Activated effector memory CD4-positive, alpha-beta T cell treated with Interleukin-2 at 50 U/mL for 16 hours (primary cell): ENCODE results near the gene TRAF7.
"Not testable (repeated sequence)": the region's sequence is repeated elsewhere in the genome, so short reads cannot be mapped to it uniquely, and the experiment has no call there.

ENCODE experiments used
- DNase-seq: peaks from one replicate; pipeline ENCODE4 v3.0.0-alpha.2; 2020

Gene TRAF7

DNA sequence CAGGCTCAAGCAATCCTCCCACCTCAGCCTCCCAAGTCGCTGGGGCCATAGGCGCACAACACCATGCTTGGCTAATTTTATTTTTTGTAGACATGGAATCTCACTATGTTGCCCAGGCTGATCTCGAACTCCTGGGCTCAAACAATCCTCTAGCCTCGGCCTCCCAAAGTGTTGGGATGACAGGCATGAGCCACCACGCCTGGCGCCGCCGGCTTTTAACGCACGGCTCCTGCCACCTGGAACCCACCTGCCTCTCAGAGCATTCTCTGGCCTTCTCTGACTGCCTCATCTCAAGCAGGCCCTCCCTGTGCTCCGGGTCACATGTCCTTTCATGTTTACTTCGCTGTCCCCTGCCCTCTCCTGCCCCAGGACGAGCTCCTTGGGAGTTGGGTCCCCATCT lies 30.5 kb downstream of the TRAF7 start:
- DNase-seq: no peak

DNA sequence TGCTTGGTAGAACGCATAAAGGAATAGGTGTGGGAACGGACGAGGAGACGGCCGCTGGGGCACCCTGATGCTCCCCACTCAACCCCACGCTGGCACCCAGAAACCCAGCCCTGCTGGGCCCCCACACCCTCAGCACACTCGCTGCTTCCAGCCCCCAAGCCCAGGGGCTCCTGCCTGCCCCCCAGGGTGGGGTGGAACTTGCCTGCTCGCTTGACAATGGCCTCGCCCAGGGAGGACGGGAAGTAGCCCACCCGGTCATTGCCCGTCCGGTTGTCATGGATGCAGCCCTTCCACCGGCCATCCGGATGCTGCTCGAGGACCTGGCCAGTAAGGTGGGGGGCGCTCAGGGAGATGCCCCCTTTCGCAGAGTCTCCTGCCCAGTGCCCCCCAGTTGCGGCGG lies 30.9 kb downstream of the TRAF7 start:
- no peak for DNase-seq

DNA sequence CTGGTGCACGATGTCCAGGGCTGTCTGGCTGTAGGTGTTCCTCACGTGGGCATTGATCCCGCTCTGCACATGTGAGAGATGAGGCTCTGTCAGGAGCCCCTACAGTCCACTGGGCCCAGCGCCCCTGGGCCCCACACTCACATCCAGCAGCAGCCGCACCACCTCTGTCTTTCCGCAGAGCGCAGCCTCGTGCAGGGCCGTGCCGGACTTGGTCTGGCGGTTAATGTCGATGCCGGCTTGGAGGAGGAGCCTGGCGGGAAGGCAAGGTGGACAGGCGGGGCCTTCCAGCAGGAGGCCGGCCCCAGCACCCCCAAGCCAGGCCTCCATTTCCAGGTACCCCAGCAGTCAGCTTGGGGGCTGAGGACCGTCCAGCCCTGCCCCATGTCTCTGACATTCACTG lies 31.6 kb downstream of the TRAF7 start:
- no peak for DNase-seq

DNA sequence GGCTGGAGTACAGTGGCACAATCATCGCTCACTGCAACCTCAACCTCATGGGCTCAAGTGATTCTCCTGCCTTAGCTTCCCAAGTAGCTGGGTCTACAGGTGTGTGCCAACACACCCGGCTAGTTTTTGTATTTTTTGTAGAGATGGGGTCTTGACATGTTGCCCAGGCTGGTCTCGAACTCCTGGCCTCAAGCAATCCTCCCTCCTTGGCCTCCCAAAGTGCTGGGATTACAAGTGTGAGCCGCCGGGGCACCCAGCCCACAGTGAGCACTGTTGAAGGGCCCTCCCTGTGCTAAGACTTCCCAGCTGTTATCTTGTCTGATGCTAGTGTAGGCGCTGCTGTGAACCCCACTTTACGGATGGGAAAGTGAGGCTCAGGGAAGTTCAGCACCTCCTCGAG lies 32.8 kb downstream of the TRAF7 start:
- no peak for DNase-seq

DNA sequence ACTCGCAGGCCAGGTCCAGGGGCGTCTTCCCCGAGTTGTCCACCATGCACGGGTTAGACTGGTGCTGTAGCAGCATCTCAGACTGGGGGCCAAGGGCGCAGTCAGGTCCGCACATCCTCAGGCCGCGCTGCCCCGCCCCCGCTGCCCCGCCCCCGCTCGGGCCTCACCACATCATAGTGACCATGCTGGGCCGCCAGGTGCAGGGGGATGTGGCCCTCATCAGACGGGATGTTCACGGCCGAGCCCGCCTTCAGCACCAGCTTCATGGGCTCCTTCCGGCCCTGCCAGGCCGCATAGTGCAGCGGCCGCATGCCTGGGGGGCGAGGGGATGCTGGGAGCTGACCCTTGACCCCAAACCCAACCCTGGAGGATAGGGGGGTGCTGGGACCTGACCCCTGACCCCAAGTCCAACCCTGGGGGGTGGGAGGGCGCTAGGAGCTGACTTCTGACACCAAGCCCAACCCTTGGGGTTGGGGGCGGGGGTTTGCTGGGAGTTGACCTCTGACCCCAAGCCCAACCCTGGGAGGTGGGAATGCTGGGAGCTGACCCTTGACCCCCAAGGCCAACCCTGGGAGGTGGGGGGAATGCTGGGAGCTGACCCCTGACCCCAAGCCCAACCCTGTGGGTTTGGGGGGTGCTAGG lies 33.8 kb downstream of the TRAF7 start:
- DNase-seq: no peak

DNA sequence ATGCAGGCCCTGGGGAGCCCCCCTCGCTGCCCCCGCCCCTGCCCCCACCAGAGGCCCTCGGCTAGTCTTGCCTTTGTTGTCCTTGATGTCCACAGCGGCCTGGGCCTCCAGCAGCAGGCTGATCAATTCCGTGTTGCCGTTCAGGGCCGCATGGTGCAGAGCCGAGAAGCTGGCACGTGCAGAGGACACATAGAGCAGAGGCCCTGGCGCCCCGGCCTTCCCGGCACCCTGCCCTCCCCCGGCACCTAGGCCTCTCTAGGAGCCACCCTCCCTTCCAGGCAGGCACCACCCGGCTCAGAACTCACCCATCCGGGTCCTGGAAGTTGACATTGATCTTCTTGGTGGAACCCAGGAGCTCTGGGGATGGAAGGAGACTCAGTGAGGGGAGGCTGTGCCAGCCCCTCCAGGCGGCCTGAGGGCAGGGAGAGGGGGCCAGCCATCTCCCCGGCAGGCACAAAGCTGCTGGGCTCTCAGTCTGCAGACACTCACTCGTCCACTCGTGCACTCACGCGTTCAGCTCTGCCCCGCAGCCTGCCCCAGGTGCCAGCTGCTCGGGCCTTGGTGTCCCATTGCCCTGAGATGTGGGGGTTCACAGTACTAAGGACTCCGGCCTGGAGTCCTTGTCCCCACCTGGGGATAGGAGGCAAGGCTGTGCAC lies 34.5 kb downstream of the TRAF7 start:
- no peak for DNase-seq

DNA sequence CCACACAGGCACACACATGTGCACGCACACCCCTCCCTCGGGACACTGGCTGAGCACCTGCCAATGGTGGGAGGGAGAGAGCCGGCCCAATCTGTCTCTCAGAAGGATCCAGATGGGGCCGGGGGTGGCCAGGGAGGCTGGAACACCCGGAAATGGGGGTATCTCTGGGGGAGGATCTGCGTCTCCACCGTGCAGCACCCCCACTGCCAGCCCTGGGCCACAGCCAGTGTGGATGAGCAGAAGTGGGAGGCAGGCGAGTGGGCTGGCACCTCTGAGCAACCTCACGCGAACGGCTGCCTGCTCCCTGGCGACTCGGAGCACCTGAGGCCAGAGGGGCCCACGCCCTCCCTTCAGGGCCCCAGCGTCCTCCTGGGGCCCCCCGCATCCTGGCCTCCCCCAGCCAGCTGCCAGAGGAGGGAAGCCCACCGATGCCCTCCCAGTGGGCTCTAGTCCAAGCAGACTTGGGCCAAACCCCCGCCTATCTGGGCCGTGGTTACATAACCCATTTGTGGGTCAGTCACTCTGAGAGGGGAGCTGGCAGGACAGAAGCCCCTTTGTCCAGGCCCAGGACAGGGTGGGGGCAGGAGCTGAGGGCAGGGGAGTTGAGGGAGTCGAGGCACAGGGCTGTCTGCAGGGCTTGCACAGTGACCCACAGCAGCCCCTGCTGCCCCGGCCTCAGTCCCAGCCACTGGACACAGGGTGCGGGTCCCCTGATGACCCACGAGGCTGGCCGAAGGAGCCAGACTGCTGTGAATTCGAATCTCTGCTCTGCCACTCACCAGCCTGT lies 35.3 kb downstream of the TRAF7 start:
- DNase-seq: no peak

DNA sequence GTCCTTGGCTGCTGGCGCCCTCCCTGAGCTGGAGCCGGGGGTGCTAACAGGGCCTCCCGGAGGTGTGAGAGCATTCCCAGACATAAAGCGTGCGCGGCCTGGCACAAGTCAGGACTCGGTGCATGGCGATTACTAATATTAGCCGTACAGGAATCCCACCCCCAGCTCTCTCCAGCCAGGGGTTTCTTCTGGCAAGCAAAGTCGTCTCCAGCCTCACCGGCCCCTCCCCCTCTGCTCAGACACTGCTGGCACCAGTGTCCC lies 35.8 kb downstream of the TRAF7 start:
- no peak for DNase-seq

DNA sequence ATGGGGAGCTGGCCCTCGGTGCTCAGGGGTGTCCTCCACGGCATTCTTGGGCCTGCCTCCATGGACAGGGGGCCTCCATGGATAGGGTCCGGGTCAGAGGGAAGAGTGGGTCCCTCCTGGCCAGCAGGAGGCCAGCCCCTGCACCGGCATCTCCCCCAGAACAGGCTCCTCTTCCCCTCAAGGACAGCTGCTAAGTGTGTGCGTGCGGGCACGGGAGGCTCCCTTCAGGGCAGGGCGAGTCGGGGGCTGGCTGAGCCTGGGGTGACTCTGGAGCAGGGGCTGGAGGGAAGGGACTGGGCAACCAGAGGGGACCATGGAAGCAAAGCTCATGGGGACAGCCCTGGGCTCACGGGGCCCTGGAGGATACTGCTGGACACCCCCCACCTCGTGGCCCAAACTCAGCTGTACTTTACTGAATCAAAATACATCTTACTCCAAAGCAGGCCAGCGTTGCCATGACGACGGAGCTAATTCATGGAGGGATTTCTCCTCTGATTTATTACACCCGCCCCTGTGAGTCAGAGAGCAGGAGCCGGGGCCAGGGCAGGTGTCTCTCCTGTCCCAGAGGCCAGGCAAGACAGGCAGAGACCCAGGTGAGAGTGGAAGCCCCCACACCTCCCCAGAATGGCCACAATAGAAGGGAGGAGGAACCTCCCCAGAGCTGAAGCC lies 38.7 kb downstream of the TRAF7 start:
- no peak for DNase-seq

DNA sequence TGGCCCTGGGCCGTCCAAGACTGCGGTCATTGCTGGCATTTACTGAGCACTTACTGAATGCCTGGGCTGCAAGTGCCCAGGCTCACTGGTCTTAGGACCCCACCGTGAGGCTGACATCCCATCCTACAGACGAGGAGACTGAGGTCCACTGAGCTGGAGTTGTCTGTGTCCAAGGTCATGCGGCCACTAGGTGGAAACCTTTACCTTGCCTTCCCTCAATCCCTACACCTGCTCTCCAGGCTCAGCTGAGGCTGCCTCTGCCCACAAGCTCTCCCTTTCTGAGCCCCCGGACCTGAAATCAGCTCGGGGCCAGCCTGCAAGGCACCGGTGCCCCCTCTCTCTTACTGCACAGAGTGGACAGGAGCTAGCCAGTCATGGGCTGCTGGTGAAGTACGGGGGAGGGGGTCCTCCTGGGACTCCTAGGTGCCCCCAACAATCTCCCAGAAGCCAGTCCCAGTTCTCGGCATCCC lies 39.3 kb downstream of the TRAF7 start:
- peak; percentile 34 for DNase-seq

DNA sequence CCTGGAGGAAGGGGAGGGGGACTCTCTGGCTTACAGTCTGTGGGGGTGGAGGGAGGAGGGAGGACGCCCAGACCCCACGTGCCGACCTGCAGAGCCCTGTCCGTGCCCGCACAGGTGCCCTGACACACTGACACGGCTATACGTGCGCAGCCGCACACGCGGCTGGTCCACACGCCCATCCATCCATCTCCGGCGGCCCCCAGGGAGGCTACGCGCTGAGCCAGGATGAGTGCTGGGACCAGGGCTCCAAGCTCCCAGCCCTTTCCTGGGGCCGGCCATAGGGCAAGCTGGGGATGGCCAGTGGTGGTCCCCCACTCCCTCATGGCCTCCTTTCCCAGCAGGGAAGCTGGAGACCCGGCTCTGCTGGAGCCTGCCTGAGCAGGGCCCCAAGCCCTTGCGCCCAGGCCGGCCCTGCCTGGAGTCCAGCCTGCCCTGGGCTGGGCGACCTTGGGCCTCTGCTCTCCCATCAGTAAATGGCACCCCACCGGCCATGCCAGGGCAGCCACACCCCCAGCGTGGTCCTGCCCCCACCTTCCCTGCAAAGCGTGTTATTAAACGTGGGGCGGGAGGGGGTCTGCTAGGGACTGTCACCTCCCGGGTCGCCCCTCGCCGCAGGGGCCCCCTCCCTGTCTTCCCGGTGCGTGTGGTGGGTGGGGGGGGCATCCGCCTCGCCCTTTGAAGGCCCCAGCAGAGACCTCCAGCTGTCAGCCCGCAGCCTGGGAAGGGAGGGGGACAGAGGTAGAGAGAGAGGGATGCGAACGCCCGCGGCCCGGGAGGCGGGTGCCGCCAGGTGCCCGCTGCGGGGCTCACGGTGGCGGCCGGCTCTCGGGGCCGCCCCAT lies 40.0 kb downstream of the TRAF7 start:
- DNase-seq: no peak

DNA sequence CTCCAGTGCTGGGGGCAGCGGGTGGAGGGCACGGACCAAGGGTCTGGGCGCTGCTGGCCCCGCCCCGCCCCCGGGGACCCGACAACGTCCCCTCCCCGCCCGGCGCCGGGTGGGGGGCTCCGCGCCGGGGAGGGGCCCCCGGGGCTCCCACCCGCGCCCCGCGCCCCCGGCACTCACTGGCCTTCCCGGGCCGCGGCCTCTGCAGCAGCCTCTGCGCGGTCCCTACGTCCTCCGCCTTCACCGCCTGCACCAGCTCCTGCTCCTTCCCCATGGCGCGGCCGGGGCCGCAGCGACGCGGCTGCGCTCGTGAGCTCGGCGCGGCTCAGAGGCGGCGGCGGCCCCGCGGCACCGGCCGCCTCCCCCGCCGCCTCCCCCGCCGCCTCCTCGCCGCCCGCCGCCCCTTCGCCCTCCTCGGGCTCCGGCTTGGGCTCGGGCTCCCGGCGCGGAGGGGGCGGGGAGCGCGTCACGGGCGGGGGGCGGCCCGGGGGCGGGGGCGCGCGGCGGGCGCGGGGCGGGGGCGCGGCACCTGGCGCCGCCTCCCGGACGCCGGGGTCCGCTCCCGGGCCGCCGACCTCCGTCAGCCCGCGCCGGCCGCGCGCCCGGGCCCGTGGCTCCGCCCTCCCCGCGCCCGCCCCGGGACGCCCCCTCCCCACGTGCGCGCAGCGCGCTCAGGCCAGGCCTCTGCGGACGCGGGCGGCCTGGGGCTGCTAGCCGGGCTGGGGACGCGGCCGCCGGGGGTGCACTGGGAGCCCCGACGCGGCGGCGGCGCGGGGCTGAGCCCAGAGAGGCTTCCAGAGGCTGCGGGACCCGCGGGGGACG lies 40.8 kb downstream of the TRAF7 start, which contains the start of gene CASKIN1:
Gene CASKIN1 (minus strand): TSS at position 444 of the 819 bp plus-strand sequence. CDS start 173 bp downstream, at position 271.
- DNase-seq: no peak

DNA sequence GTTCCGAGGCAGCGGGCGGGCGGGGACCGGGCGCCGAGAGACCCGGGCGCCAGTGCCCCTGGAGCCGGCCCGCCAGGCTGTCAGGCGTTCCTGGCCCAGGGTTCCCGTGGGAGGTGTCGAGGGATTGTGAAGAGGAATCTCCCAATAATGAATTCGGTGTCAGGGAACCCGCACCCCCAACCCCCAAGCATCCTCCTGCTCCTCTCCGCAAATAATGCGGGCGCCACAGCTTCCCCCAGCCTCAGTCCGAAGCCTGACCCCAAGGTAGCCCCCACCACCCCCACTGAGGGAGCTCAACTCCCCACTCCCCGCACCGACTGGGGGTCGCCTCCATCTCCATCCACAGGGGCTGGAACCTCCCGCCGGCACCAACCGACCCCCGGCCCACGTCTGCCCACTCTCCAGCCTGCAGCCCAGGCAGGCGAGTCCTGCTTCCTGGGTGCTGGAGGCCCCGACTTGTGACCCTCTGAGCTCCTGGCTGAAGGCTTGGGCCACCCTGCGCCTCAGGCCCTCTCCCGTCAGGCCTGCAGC lies 41.5 kb downstream of the TRAF7 start:
- no peak for DNase-seq

DNA sequence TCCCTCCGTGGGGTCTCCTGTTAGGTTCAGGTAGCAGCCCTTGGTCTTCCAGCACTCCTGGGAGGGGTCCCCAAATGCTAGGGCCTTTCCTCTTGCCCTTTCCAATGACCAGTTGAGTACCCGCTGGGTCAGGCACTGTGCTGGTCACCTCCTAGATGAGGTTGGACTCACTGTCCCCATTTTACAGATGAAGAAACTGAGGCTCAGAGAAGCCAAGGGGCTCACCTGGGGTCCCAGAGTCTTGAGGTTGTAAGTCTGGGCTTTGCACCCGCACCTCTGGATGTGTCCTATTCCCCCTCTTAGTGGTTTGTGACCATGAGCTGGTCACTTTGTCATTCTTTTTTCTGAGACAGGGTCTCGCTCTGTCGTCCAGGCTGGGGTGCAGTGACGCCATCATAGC lies 42.2 kb downstream of the TRAF7 start:
- DNase-seq: no peak

DNA sequence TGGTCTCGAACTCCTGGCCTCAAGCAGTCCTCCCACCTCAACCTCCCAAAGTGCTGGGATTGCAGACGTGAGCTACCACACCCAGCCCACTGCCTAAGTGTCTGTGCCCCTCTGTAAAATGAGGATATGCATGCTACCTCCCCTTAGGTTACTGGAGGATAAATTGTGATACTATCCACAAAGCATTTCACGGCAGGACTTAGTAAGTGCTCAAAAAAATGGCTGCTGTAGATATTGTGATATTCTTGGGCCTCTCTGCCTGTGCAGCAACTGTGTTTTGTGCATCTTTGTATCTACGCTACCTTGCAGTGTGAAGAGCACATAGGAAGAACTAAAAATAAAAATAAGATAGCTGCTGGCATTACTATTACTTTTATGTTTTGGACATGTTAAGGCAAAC lies 42.7 kb downstream of the TRAF7 start:
- DNase-seq: no peak

DNA sequence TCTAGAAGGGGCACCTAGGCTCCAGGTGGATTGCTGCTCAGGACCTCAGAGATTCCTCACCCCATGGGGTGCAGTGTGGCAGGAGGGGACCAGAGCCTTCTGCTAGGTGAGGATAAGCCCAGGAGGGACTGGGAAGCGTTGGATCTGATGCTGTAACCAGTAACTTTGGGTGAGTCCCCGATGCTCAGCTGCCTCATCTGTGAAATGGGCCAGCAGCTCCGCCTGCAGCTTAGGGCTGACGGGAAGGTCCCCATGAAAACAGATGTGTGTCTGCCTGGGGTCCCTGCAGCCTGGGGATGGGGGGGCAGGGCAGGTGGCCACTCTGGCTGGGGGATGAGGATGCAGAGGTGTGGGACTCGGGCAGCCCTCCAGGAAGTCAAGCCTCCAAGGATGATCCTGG lies 43.5 kb downstream of the TRAF7 start:
- DNase-seq: no peak

DNA sequence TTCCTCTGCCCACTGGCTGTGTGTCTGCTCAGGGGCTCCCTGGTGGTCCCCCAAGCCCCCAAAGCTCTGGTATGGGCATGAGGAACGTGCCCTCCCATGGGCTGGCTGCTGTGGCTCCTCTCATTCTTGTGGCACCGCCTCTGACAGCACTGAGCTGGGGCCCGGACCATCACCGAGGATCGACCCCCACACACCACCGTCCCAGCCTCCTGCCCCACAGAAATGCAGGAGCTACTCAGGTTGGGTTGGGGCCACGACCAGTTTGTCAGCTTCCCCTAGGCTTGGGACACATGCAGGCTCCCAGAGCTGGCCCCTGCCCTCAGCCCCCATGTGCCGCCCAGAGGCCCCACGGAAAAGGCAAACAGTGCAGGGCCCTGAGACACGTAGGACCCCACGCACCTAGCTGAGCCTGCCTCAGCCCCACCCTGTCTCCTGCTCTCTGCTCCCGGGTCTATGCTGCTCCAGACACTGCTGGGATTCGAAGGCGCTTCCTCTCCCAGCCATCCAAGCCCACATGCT lies 44.1 kb downstream of the TRAF7 start:
- no peak for DNase-seq

DNA sequence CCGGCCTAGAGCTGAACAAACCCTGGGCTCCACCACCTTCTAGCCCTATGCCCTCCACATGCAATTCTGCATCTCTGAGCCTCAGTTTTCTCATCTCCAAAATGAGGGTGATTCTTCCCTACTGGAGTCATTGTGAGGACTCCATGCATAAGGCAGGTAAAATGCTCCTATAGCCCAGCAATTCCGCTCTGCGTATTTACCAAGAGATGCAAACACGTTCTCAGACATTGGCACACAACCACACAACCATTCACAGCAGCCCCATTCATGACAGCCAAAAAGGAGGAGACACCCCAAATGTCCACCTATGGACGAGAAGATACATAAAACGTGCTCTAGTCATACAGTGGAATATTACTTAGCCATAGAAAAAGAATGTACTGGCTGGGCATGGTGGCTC lies 44.7 kb downstream of the TRAF7 start:
- DNase-seq: no peak

DNA sequence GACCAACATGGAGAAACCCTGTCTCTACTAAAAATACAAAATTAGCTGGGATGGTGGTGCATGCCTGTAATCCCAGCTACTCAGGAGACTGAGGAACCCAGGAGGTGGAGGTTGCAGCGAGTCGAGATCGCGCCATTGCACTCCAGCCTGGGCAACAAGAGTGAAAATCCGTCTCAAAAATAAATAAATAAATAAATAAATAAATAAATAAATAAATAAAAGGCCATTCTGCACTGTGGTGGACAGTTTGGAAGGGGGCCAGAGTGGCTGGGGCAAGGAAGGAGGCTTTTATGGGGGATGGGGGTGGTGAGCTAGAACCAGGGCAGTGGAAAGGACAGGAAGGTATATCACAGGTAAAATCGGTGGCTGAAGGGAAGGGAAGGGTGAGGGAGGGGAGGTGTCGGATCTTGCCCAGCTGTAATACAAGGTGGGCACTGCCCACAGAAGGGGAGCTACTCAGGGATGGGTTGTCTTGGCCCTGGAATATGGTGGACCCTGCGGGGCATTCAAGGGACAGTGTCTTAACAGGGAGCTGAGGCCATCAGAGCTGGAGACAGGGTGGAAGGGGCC lies 47.6 kb downstream of the TRAF7 start:
- not testable (repeated sequence) for DNase-seq

DNA sequence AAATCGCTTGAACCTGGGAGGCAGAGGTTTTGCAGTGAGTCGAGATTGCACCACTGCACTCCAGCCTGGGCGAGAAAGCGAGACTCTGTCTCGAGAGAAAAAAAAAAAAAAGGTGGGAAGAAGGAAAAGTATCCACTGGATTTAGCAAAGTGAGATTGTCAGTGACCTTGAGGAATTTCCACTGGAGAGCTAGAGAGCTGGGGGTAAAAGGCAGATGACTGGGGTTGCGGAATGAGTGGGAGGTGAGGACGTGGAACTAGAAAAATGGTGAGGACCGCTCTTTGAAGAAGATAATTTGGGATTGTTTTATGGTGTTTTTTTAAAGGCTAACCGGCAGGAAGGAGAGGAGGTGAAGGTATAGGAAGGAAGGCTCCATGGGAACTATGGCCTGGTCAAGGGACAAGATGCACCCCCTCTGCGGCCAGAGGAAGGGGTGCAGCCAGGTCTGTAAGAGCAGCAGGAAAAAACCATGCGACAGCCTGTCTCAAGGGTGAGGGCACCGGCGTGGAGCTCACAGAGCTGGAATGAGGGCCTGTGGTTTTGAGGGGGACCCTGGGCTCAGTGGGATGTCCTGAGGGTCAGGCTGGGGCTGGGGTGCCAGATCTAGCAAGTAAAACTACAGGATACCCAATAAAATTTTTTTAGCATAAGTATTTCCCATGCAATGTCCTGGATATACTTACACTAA lies 49.0 kb downstream of the TRAF7 start:
- no peak for DNase-seq
